ENCODE results near the gene EXOC2.

Gene EXOC2

DNA sequence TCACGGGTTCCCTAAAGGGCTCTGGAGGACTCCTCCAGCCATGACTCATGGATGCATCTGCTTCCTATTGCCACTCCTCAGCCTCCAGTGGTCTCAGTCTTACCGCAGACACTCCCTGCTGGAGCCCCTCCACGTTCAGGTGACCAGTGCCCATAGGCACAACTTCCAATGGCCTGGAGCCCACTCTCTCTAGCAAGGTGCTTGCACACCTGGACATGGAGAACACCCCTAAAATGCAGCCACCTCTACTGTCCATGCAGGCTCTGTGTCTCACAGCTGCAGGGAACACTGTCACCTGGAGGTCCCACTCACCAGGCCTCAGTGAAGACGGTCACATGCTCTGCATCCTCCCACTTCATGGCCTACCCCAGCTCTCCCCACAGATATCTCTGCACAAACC, 72.0 kb downstream of the EXOC2 start:
- TF ChIP-seq CTCF (conservative IDR thresholded peaks at IDR 0.05), result no peak
- TF ChIP-seq ZFX (IDR thresholded peaks at IDR 0.05), result no peak
- no peak overlapping the region for H3K27ac ChIP-seq

GRCh38 chr6:620166-620565, 72.8 kb downstream of the EXOC2 start:
- H3K27ac ChIP-seq, result no peak overlapping the region
- TF ChIP-seq CTCF (conservative IDR thresholded peaks at IDR 0.05) (no peak), ZFX (IDR thresholded peaks at IDR 0.05) (no peak)

GRCh38 chr6:617456-618100, 75.4 kb downstream of the EXOC2 start:
- no peak overlapping the region for H3K27ac ChIP-seq
- TF ChIP-seq CTCF (conservative IDR thresholded peaks at IDR 0.05), result peak; percentile 85
- no peak for TF ChIP-seq ZFX (IDR thresholded peaks at IDR 0.05)

GRCh38 chr6:613981-614380, 79.0 kb downstream of the EXOC2 start:
- no peak for TF ChIP-seq CTCF (conservative IDR thresholded peaks at IDR 0.05)
- TF ChIP-seq ZFX (IDR thresholded peaks at IDR 0.05), result no peak
- H3K27ac ChIP-seq, result no peak overlapping the region

DNA sequence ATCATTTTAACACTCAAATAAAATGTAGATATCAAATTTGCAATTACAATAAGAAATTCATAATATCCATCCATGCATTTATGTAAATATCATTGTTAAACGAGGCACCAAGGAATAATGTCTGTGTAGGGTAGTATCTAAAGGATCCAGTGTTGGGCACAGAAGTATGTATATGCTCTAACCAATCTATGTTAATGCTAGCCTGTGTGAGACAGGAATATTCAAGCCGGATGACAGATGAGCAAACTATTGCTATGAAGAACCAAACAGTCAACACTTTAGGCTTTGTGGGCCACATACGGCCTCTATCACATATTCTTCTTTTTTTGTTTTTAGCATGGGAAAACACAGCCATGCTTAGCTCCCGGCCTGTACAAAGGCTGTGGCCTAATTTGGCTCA, 81.0 kb downstream of the EXOC2 start:
- no peak for TF ChIP-seq ZFX (IDR thresholded peaks at IDR 0.05)
- no peak for TF ChIP-seq CTCF (conservative IDR thresholded peaks at IDR 0.05)
- H3K27ac ChIP-seq, result no peak overlapping the region

GRCh38 chr6:610882-611281, 82.1 kb downstream of the EXOC2 start:
- H3K27ac ChIP-seq, result no peak overlapping the region
- TF ChIP-seq ZFX (IDR thresholded peaks at IDR 0.05) (no peak), CTCF (conservative IDR thresholded peaks at IDR 0.05) (no peak)

DNA sequence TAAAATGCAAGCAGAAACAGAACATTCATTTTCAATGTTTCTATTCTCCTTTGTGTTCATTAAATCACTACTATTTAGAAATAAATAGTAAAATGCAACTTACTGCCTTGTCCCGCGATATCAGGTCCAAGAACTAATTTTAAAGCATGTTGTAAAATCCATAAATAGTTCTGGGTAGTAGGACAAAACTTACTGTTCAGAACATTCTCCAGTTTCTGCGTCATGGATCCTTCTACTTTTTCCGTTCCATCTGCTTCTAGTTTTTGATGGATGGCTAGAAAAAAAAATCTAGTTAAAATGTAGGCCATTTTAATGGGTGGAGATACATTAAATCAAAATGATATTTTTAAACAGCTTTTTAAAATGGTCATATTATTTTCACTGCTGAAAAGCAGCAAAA, 83.0 kb downstream of the EXOC2 start:
- no peak for TF ChIP-seq CTCF (conservative IDR thresholded peaks at IDR 0.05)
- TF ChIP-seq ZFX (IDR thresholded peaks at IDR 0.05), result no peak
- H3K27ac ChIP-seq, result no peak overlapping the region

Measured in C4-2B (cell line).